ENCODE data around the gene DMD.

DMD gene

DNA sequence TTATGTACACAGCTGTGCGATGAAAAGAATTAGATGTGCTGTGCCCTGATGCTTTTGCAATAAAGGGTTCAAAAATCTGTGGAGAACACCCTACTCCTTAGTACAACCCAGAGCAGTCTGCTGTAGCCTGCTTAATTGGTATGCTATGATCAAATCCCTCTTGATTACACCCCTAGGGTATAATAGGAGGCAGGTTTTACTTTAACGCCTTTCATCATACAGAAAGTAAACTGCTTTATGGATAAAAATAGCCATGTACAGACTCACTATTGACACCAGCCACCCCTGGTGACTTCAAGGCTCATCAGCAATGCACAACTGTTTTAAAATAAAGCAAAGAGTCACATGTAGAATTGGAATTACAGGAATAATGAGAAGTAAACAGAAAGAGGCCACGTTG lies 315.3 kb downstream of the DMD start:
- Histone ChIP-seq H3K4me3 (ENCODE audit: low read length) (no peak overlapping the region), H3K9ac (ENCODE audit: low read depth, low read length) (no peak overlapping the region), H3K4me1 (ENCODE audit: insufficient read depth, low read length) (no peaks in the 10 kb centered on the region), H3K27ac (ENCODE audit: low read length) (no peak overlapping the region), H3K36me3 (ENCODE audit: insufficient read depth, low read depth, low read length) (no peaks in the 10 kb centered on the region), H3K9me3 (ENCODE audit: insufficient read depth, low read depth, low read length) (no peaks in the 10 kb centered on the region), H3K27me3 (ENCODE audit: insufficient read depth, low read length) (no peaks in the 10 kb centered on the region)

GRCh38 chrX:32894679-32895078 lies 316.7 kb downstream of the DMD start:
- no peaks in the 10 kb centered on the region for H3K4me1 ChIP-seq (ENCODE audit: insufficient read depth, low read length)
- H3K36me3 ChIP-seq (ENCODE audit: insufficient read depth, low read depth, low read length) = no peaks in the 10 kb centered on the region
- H3K4me3 ChIP-seq (ENCODE audit: low read length) = no peak overlapping the region
- H3K27ac ChIP-seq (ENCODE audit: low read length) = no peak overlapping the region
- no peaks in the 10 kb centered on the region for H3K9me3 ChIP-seq (ENCODE audit: insufficient read depth, low read depth, low read length)
- H3K27me3 ChIP-seq (ENCODE audit: insufficient read depth, low read length) = no peaks in the 10 kb centered on the region
- H3K9ac ChIP-seq (ENCODE audit: low read depth, low read length) = no peak overlapping the region

DNA sequence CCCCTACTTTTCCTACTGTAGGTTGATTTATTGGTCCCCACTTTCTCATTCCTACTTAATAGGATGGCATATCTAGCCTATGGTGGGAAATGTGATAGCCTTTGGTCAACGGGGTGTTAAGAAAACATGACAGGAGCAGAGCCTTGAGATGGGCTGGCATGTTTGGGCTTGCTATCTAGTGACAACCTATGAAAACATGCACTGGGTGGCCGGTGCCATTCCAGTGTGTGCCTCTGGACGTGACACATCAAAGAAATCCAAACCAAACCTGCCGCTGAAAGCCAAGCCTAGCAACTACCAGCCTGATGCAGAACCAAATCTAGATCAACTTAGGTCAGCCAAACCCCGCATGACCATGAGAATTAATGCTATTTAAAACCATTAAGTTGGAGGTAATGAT lies 317.6 kb downstream of the DMD start:
- Histone ChIP-seq H3K4me1 (ENCODE audit: insufficient read depth, low read length) (no peaks in the 10 kb centered on the region), H3K4me3 (ENCODE audit: low read length) (no peak overlapping the region), H3K9ac (ENCODE audit: low read depth, low read length) (no peak overlapping the region), H3K27ac (ENCODE audit: low read length) (no peak overlapping the region), H3K9me3 (ENCODE audit: insufficient read depth, low read depth, low read length) (no peaks in the 10 kb centered on the region), H3K36me3 (ENCODE audit: insufficient read depth, low read depth, low read length) (no peaks in the 10 kb centered on the region), H3K27me3 (ENCODE audit: insufficient read depth, low read length) (no peaks in the 10 kb centered on the region)

DNA sequence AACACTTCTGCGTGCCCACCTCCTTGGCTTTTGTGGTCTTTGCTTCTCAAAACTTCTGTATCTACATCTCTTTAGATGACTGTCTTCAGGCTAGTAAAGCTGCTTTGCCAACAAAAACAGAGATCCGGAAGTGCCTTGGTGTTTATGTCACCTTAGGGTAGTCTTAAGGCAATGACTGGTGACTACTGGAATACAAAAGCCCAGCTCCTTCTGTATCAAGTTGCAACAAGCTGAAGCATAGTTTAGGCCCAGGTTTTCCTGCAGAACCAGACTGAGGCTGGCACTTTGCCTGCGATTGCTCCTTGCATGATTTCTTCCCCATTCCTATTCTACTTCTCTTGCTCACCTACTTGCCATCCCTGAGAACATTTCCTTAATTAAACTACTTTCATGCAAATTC lies 333.8 kb downstream of the DMD start:
- Histone ChIP-seq H3K36me3 (ENCODE audit: insufficient read depth, low read depth, low read length) (no peaks in the 10 kb centered on the region), H3K27me3 (ENCODE audit: insufficient read depth, low read length) (no peaks in the 10 kb centered on the region), H3K27ac (ENCODE audit: low read length) (no peak overlapping the region), H3K4me3 (ENCODE audit: low read length) (no peak overlapping the region), H3K4me1 (ENCODE audit: insufficient read depth, low read length) (no peaks in the 10 kb centered on the region), H3K9ac (ENCODE audit: low read depth, low read length) (no peak overlapping the region), H3K9me3 (ENCODE audit: insufficient read depth, low read depth, low read length) (no peaks in the 10 kb centered on the region)

DNA sequence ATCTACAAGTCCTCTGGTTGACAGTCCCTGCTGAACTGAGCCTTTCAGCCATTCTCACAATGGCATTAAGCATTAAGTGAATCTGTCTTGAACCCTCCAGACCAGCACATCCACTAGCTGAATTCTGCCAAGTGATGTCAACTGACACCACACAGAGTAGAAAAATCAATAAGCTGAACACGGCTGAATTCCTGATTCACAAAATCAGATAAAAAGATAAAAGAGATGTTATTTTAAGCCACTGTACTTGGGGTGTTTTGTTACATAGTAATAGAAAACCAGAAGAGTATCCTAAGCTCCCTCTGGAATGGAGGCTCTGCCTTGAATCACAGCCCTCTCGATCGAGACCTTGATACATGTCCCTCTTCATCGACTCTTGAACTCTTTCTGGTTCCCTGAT lies 336.5 kb downstream of the DMD start:
- Histone ChIP-seq H3K36me3 (ENCODE audit: insufficient read depth, low read depth, low read length) (no peaks in the 10 kb centered on the region), H3K9ac (ENCODE audit: low read depth, low read length) (no peak overlapping the region), H3K27ac (ENCODE audit: low read length) (no peak overlapping the region), H3K4me1 (ENCODE audit: insufficient read depth, low read length) (no peaks in the 10 kb centered on the region), H3K27me3 (ENCODE audit: insufficient read depth, low read length) (no peaks in the 10 kb centered on the region), H3K4me3 (ENCODE audit: low read length) (no peak overlapping the region), H3K9me3 (ENCODE audit: insufficient read depth, low read depth, low read length) (no peaks in the 10 kb centered on the region)

DNA sequence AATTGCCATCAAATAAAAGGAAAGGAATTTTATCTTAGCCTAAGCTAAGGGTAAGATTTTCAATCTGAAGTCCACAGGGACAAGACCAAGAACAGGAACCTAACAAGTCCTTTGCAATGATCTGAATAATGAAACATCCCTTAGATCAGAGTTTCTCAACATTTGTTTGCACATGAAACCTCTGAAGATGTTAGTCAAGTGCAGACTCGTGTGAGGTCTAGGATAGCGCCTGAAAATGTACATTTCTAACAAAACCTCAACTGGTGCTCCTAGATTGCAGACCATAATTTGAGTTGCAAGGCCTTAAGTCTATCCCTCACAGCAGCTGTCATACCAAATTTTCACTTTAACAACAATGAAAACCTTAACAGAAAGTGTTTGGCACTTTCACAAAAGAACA lies 337.6 kb downstream of the DMD start:
- Histone ChIP-seq H3K9me3 (ENCODE audit: insufficient read depth, low read depth, low read length) (no peaks in the 10 kb centered on the region), H3K36me3 (ENCODE audit: insufficient read depth, low read depth, low read length) (no peaks in the 10 kb centered on the region), H3K9ac (ENCODE audit: low read depth, low read length) (no peak overlapping the region), H3K4me1 (ENCODE audit: insufficient read depth, low read length) (no peaks in the 10 kb centered on the region), H3K4me3 (ENCODE audit: low read length) (no peak overlapping the region), H3K27me3 (ENCODE audit: insufficient read depth, low read length) (no peaks in the 10 kb centered on the region), H3K27ac (ENCODE audit: low read length) (no peak overlapping the region)

GRCh38 chrX:32871636-32872035 lies 339.7 kb downstream of the DMD start:
- Histone ChIP-seq H3K9ac (ENCODE audit: low read depth, low read length) (no peak overlapping the region), H3K9me3 (ENCODE audit: insufficient read depth, low read depth, low read length) (no peaks in the 10 kb centered on the region), H3K27ac (ENCODE audit: low read length) (no peak overlapping the region), H3K4me3 (ENCODE audit: low read length) (no peak overlapping the region), H3K4me1 (ENCODE audit: insufficient read depth, low read length) (no peaks in the 10 kb centered on the region), H3K36me3 (ENCODE audit: insufficient read depth, low read depth, low read length) (no peaks in the 10 kb centered on the region), H3K27me3 (ENCODE audit: insufficient read depth, low read length) (no peaks in the 10 kb centered on the region)

DNA sequence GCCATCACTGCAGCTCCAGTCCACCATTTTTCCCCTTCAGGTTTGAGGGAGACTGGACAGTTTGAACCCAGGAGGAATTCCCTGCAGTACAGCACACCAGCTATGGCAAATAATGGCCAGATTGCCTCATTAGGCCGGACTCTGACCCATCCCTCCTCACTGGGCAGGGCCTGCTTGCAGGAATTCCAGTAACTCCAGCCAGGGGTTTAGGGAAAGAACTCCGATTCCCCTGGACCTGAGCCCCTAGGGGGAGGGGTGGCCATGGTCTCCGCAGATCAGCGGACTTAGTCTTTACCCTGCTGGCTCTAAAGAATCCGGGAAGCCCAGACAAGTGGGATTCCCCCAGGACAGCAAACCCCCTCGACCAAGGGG lies 342.8 kb downstream of the DMD start:
- no peaks in the 10 kb centered on the region for H3K4me1 ChIP-seq (ENCODE audit: insufficient read depth, low read length)
- H3K27ac ChIP-seq (ENCODE audit: low read length) = no peak overlapping the region
- no peaks in the 10 kb centered on the region for H3K9me3 ChIP-seq (ENCODE audit: insufficient read depth, low read depth, low read length)
- no peaks in the 10 kb centered on the region for H3K27me3 ChIP-seq (ENCODE audit: insufficient read depth, low read length)
- H3K4me3 ChIP-seq (ENCODE audit: low read length) = no peak overlapping the region
- H3K9ac ChIP-seq (ENCODE audit: low read depth, low read length) = no peak overlapping the region
- H3K36me3 ChIP-seq (ENCODE audit: insufficient read depth, low read depth, low read length) = no peaks in the 10 kb centered on the region

- H3K4me3 ChIP-seq (ENCODE audit: low read length) = no peak overlapping the region
- no peaks in the 10 kb centered on the region for H3K4me1 ChIP-seq (ENCODE audit: insufficient read depth, low read length)
- no peak overlapping the region for H3K27ac ChIP-seq (ENCODE audit: low read length)
- H3K9me3 ChIP-seq (ENCODE audit: insufficient read depth, low read depth, low read length) = no peaks in the 10 kb centered on the region
- H3K9ac ChIP-seq (ENCODE audit: low read depth, low read length) = no peak overlapping the region
- H3K27me3 ChIP-seq (ENCODE audit: insufficient read depth, low read length) = no peaks in the 10 kb centered on the region
- H3K36me3 ChIP-seq (ENCODE audit: insufficient read depth, low read depth, low read length) = no peaks in the 10 kb centered on the region
These were observed 343.4 kb downstream of the DMD start for GRCh38 chrX:32867781-32868523.

GRCh38 chrX:32852203-32852602 lies 359.1 kb downstream of the DMD start:
- Histone ChIP-seq H3K4me3 (ENCODE audit: low read length) (no peak overlapping the region), H3K27me3 (ENCODE audit: insufficient read depth, low read length) (no peaks in the 10 kb centered on the region), H3K27ac (ENCODE audit: low read length) (no peak overlapping the region), H3K9me3 (ENCODE audit: insufficient read depth, low read depth, low read length) (no peaks in the 10 kb centered on the region), H3K4me1 (ENCODE audit: insufficient read depth, low read length) (no peaks in the 10 kb centered on the region), H3K9ac (ENCODE audit: low read depth, low read length) (no peak overlapping the region), H3K36me3 (ENCODE audit: insufficient read depth, low read depth, low read length) (no peaks in the 10 kb centered on the region)

DNA sequence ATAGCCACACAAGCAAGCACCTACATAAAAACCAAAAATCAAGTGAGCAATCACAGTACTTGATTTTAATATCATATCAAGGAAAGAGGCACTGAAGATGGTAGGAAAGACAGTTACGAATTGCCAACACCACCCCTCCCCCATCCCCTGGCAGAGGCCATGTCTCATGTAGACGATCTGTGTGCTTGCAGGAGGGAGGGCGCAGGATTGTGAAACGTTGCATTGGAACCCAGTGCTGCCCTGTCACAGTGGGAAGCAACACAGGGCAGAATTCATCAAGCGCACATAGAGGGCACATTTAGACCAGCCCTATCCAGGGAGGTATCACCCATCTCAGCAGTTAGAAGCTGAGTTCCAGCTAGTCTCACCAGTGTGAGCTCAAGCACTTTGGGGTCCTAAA lies 359.8 kb downstream of the DMD start:
- Histone ChIP-seq H3K4me3 (ENCODE audit: low read length) (no peak overlapping the region), H3K27me3 (ENCODE audit: insufficient read depth, low read length) (no peaks in the 10 kb centered on the region), H3K9me3 (ENCODE audit: insufficient read depth, low read depth, low read length) (no peaks in the 10 kb centered on the region), H3K36me3 (ENCODE audit: insufficient read depth, low read depth, low read length) (no peaks in the 10 kb centered on the region), H3K27ac (ENCODE audit: low read length) (no peak overlapping the region), H3K4me1 (ENCODE audit: insufficient read depth, low read length) (no peaks in the 10 kb centered on the region), H3K9ac (ENCODE audit: low read depth, low read length) (no peak overlapping the region)

DNA sequence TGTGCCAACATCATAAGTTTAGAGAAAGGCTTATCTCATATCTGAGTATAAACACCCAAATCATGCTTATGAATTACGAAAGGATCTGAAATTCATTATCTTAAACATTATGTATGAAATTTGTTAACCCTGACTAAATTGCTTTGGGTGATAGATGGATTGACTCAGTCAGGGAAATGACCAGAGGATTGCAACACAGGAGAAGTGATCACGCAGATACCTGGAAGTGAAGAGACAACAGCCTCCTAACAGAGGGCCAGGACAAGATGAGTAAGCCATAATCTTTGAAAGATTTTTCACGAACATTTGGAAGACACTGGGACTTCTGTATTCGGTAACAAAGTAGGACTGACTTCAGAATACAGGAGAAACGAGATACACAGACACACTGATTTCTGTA lies 363.4 kb downstream of the DMD start:
- H3K9me3 ChIP-seq (ENCODE audit: insufficient read depth, low read depth, low read length) = no peaks in the 10 kb centered on the region
- H3K9ac ChIP-seq (ENCODE audit: low read depth, low read length) = no peak overlapping the region
- H3K27ac ChIP-seq (ENCODE audit: low read length) = no peak overlapping the region
- no peaks in the 10 kb centered on the region for H3K27me3 ChIP-seq (ENCODE audit: insufficient read depth, low read length)
- H3K4me3 ChIP-seq (ENCODE audit: low read length) = no peak overlapping the region
- no peaks in the 10 kb centered on the region for H3K36me3 ChIP-seq (ENCODE audit: insufficient read depth, low read depth, low read length)
- no peaks in the 10 kb centered on the region for H3K4me1 ChIP-seq (ENCODE audit: insufficient read depth, low read length)

Measured in iPS-20b (cell line).